ENCODE results near the gene CLEC4E.
"Not testable (repeated sequence)": the region's sequence is repeated elsewhere in the genome, so short reads cannot be mapped to it uniquely, and the experiment has no call there.

Gene CLEC4E

DNA sequence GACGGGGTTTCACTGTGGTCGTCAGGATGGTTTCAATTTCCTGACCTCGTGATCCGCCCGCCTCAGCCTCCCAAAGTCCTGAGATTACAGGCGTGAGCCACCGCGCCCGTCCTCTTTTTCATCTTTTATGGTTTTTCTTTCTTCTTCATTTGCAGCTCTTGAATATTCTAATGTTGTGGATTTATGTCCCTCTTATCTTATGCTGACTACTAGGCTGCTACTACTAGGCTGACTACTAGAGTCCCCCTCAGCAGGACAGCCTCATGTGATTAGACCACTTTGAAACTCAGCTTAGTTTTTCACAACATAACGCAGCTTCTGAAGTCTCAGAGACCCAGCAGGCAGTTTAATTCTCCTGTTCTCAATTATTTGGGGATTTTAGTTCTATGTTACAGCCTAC lies 857 bp upstream of the CLEC4E start:
- Histone ChIP-seq H3K4me1 (ENCODE audit: insufficient read depth, insufficient read length) (no peaks in the 10 kb centered on the region), H3K9ac (ENCODE audit: insufficient read length, low read depth) (no peak overlapping the region), H3K9me3 (ENCODE audit: insufficient read depth, low read length) (peaks cover 12% of the 10 kb centered on the region; the same call in 1 of the 2 replicates), H3K27me3 (ENCODE audit: insufficient read depth, insufficient read length) (no peaks in the 10 kb centered on the region), H3K4me3 (ENCODE audit: insufficient read length, low read depth) (no peak overlapping the region), H3K36me3 (ENCODE audit: insufficient read depth, insufficient read length, low read length) (no peaks in the 10 kb centered on the region)
- TF ChIP-seq SUZ12 (IDR thresholded peaks at IDR 0.05; ENCODE audit: extremely low read depth, insufficient read depth, insufficient read length) (no peak), ZNF274 (IDR thresholded peaks at IDR 0.05; ENCODE audit: low read depth, low read length) (no peak)
- DNase-seq (ENCODE audit: low read depth, low spot score) = no peak

- H3K9me3 ChIP-seq (ENCODE audit: insufficient read depth, low read length) = peaks cover 12% of the 10 kb centered on the region; the same call in 1 of the 2 replicates
- H3K4me3 ChIP-seq (ENCODE audit: insufficient read length, low read depth); H3K36me3 ChIP-seq (ENCODE audit: insufficient read depth, insufficient read length, low read length); DNase-seq (ENCODE audit: low read depth, low spot score); H3K9ac ChIP-seq (ENCODE audit: insufficient read length, low read depth); H3K4me1 ChIP-seq (ENCODE audit: insufficient read depth, insufficient read length); H3K27me3 ChIP-seq (ENCODE audit: insufficient read depth, insufficient read length): not testable (repeated sequence)
These were observed 2.9 kb downstream of the CLEC4E start for GRCh38 chr12:8537820-8538219.

- peaks cover 8% of the 10 kb centered on the region for H3K4me1 ChIP-seq (ENCODE audit: insufficient read depth, insufficient read length)
- no peaks in the 10 kb centered on the region for H3K9me3 ChIP-seq (ENCODE audit: insufficient read depth, low read length)
- H3K27me3 ChIP-seq (ENCODE audit: insufficient read depth, insufficient read length) = no peaks in the 10 kb centered on the region
- H3K9ac ChIP-seq (ENCODE audit: insufficient read length, low read depth) = no peak overlapping the region
- no peak for TF ChIP-seq SUZ12 (IDR thresholded peaks at IDR 0.05; ENCODE audit: extremely low read depth, insufficient read depth, insufficient read length)
- TF ChIP-seq YY1 (IDR thresholded peaks at IDR 0.05; ENCODE audit: insufficient read depth, insufficient read length) = no peak
- TF ChIP-seq ZNF274 (IDR thresholded peaks at IDR 0.05; ENCODE audit: low read depth, low read length) = no peak
- DNase-seq (ENCODE audit: low read depth, low spot score) = no peak
- no peak overlapping the region for H3K4me3 ChIP-seq (ENCODE audit: insufficient read length, low read depth)
- H3K36me3 ChIP-seq (ENCODE audit: insufficient read depth, insufficient read length, low read length) = no peaks in the 10 kb centered on the region
These were observed 8.7 kb downstream of the CLEC4E start for GRCh38 chr12:8532045-8532444.

GRCh38 chr12:8527250-8528130 lies 13.2 kb downstream of the CLEC4E start:
- no peaks in the 10 kb centered on the region for H3K27me3 ChIP-seq (ENCODE audit: insufficient read depth, insufficient read length)
- no peak for DNase-seq (ENCODE audit: low read depth, low spot score)
- H3K36me3 ChIP-seq (ENCODE audit: insufficient read depth, insufficient read length, low read length) = no peaks in the 10 kb centered on the region
- 0 out of 2 replicates have a peak, but pooled peaks cover 8% of the 10 kb centered on the region for H3K9me3 ChIP-seq (ENCODE audit: insufficient read depth, low read length)
- no peak for TF ChIP-seq ZNF274 (IDR thresholded peaks at IDR 0.05; ENCODE audit: low read depth, low read length)
- no peak for TF ChIP-seq YY1 (IDR thresholded peaks at IDR 0.05; ENCODE audit: insufficient read depth, insufficient read length)
- no peak for TF ChIP-seq SUZ12 (IDR thresholded peaks at IDR 0.05; ENCODE audit: extremely low read depth, insufficient read depth, insufficient read length)
- peak overlapping the region; percentile 5 for H3K9ac ChIP-seq (ENCODE audit: insufficient read length, low read depth)
- peak overlapping the region; percentile 0 for H3K4me3 ChIP-seq (ENCODE audit: insufficient read length, low read depth)
- peaks cover 10% of the 10 kb centered on the region for H3K4me1 ChIP-seq (ENCODE audit: insufficient read depth, insufficient read length)

DNA sequence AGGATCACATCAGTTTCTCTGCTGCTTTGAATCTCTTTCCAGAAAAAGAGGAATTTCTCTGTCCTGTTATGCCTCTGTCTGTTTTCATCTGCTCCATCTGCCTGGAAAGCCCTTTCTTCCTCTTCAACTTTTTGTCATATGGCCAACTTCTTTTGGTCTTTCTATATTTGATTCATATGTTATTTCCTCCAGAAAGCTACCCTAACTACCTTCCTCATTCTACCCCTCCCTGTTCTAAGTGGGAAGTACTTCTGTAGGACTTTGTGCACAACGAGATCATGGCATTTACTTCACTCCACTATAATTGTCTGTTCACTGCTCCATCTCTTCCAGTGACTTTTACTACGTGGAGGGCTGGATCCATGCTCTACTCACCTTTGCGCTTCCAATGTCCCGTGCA lies 21.5 kb downstream of the CLEC4E start:
- Histone ChIP-seq H3K27me3 (ENCODE audit: insufficient read depth, insufficient read length) (no peaks in the 10 kb centered on the region), H3K9me3 (ENCODE audit: insufficient read depth, low read length) (no peaks in the 10 kb centered on the region), H3K4me1 (ENCODE audit: insufficient read depth, insufficient read length) (no peaks in the 10 kb centered on the region), H3K4me3 (ENCODE audit: insufficient read length, low read depth) (no peak overlapping the region), H3K36me3 (ENCODE audit: insufficient read depth, insufficient read length, low read length) (no peaks in the 10 kb centered on the region), H3K9ac (ENCODE audit: insufficient read length, low read depth) (no peak overlapping the region)
- DNase-seq (ENCODE audit: low read depth, low spot score) = no peak
- TF ChIP-seq ZNF274 (IDR thresholded peaks at IDR 0.05; ENCODE audit: low read depth, low read length) (no peak), SUZ12 (IDR thresholded peaks at IDR 0.05; ENCODE audit: extremely low read depth, insufficient read depth, insufficient read length) (no peak), YY1 (IDR thresholded peaks at IDR 0.05; ENCODE audit: insufficient read depth, insufficient read length) (no peak)

- H3K4me1 ChIP-seq (ENCODE audit: insufficient read depth, insufficient read length) = no peaks in the 10 kb centered on the region
- no peak overlapping the region for H3K9ac ChIP-seq (ENCODE audit: insufficient read length, low read depth)
- DNase-seq (ENCODE audit: low read depth, low spot score) = no peak
- no peaks in the 10 kb centered on the region for H3K9me3 ChIP-seq (ENCODE audit: insufficient read depth, low read length)
- TF ChIP-seq ZNF274 (IDR thresholded peaks at IDR 0.05; ENCODE audit: low read depth, low read length) (no peak), YY1 (IDR thresholded peaks at IDR 0.05; ENCODE audit: insufficient read depth, insufficient read length) (no peak), SUZ12 (IDR thresholded peaks at IDR 0.05; ENCODE audit: extremely low read depth, insufficient read depth, insufficient read length) (no peak)
- no peaks in the 10 kb centered on the region for H3K27me3 ChIP-seq (ENCODE audit: insufficient read depth, insufficient read length)
- H3K4me3 ChIP-seq (ENCODE audit: insufficient read length, low read depth) = no peak overlapping the region
- H3K36me3 ChIP-seq (ENCODE audit: insufficient read depth, insufficient read length, low read length) = no peaks in the 10 kb centered on the region
These were observed 22.7 kb downstream of the CLEC4E start for GRCh38 chr12:8517971-8518370.

- no peak for TF ChIP-seq SUZ12 (IDR thresholded peaks at IDR 0.05; ENCODE audit: extremely low read depth, insufficient read depth, insufficient read length)
- TF ChIP-seq YY1 (IDR thresholded peaks at IDR 0.05; ENCODE audit: insufficient read depth, insufficient read length) = no peak
- no peak for TF ChIP-seq ZNF274 (IDR thresholded peaks at IDR 0.05; ENCODE audit: low read depth, low read length)
- H3K4me1 ChIP-seq (ENCODE audit: insufficient read depth, insufficient read length) = peaks cover 14% of the 10 kb centered on the region
- no peaks in the 10 kb centered on the region for H3K9me3 ChIP-seq (ENCODE audit: insufficient read depth, low read length)
- H3K36me3 ChIP-seq (ENCODE audit: insufficient read depth, insufficient read length, low read length) = no peaks in the 10 kb centered on the region
- H3K4me3 ChIP-seq (ENCODE audit: insufficient read length, low read depth) = no peak within 1 kb of the TSS
- H3K27me3 ChIP-seq (ENCODE audit: insufficient read depth, insufficient read length) = no peaks in the 10 kb centered on the region
- no peak within 1 kb of the TSS for H3K9ac ChIP-seq (ENCODE audit: insufficient read length, low read depth)
- DNase-seq (ENCODE audit: low read depth, low spot score) = no peak
These were observed 27.4 kb downstream of the CLEC4E start, which contains the start of gene CLEC4D for GRCh38 chr12:8513256-8513655. Gene CLEC4D, plus strand, starts transcription at chr12:8513503. Its CDS starts 230 bp downstream, at chr12:8513733.

All from NT2/D1 (cell line).